HT-29 (cell line): ENCODE results near the gene RRAS2. TPM values are rescaled to one million over a fixed set of nuclear protein-coding genes. Genes with fewer than 3 reads are reported as not detected.
"Not testable (repeated sequence)": the region's sequence is repeated elsewhere in the genome, so short reads cannot be mapped to it uniquely, and the experiment has no call there.

Experiments used
- DNase-seq: peaks from one replicate; pipeline ENCODE4 v3.0.0-alpha.2; 2015; ENCODE audit warnings: low spot score
- total RNA-seq: library from RNA; depleted of rRNA; stranded (reverse); fragments of >200 nt; shearing (Covaris generic); gene quantifications from 2 replicates; pipeline ENCODE4 v1.2.3, GENCODE V29; 2014

RRAS2 gene
- total RNA-seq, 1 experiment from 2014 or later = 78.3 TPM

DNA sequence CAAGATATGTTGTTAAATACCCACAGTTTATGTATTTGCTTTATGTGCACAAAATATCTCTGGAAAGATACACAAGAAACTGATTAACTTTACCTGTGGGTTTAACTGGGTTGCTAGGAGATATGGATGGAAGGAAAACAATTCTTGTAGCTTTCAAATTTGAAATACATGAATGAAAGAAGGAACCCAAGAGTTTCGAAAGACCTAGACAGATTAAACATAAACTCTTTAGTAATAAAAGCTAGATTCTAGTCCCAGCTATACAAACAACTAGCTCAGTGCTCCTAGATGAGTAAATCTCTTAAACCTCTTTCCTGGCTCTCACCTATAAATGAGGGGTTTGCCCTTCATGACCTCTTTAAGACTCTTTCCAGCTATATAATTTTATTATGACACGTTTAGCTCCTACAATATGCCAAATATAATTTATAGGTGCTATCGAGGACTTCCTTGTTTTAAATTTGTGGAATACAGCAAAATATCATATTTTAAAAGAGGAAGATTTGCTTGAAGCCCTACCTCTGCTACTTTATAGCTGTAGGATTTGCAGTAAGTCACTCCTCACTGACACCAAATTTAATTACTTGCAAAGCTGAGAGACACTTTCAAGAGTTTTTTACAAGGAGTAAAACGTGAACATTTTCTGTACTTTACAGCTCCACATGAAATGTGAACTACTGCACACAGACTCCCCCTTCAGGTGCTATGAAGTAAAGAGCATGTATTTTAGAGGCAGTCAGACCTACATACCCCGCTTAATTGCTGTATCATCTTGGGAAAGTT, 50.7 kb downstream of the RRAS2 start:
- peak; percentile 62 for DNase-seq

DNA sequence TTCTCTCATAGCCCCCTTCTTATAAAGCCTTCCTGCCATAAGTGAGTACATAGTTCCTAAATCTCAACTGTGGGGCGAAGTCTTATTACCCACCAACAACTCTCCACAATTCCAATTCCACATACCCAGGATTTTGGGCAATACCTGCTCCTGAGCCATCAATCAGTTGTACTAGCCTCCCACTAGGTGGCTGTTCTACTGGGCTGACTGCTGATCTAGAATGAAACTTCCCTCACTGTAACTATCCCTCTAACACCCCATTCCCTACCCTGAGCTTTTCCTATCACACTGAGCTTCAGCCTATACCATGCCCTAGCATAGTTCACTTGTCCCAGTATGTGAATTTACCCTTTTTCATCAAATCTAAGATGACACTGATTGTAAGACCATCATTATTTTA, 52.5 kb downstream of the RRAS2 start:
- no peak for DNase-seq

DNA sequence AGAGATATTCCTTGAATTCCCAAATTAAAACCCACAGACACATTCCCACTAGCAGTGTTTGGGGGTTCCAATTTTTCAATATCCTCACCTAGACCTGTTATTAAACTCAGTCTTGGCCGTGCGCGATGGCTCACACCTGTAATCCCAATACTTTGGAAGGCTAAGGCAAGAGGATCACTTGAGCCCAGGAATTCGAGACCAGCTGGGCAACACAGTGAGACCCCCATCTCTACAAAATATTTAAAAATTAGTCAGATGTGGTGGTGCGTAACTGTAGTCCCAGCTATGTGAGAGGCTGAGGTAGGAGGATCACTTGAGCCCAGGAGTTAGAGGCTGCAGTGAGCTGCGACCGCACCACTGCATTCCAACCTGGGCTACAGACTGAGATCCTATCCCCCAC, 53.3 kb downstream of the RRAS2 start:
- DNase-seq = no peak

DNA sequence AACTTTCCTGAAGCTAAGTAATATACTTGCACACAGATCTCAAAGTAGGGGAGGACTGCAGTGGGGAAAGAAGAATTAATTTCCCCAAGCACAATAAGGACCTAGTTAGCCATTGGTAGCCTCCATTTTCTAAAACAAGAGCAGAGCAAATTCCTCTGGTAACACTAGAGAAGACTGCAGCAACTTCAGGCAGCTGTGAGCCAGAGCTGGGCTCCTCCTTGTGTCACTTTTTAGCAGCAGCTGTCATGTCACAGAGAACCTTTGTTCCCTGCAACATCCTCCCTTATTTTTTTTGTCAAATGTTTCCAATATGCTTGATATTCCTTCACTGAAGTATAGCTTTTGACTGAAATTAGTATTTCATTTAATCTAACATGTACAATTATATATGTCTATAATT, 54.4 kb downstream of the RRAS2 start:
- no peak for DNase-seq

DNA sequence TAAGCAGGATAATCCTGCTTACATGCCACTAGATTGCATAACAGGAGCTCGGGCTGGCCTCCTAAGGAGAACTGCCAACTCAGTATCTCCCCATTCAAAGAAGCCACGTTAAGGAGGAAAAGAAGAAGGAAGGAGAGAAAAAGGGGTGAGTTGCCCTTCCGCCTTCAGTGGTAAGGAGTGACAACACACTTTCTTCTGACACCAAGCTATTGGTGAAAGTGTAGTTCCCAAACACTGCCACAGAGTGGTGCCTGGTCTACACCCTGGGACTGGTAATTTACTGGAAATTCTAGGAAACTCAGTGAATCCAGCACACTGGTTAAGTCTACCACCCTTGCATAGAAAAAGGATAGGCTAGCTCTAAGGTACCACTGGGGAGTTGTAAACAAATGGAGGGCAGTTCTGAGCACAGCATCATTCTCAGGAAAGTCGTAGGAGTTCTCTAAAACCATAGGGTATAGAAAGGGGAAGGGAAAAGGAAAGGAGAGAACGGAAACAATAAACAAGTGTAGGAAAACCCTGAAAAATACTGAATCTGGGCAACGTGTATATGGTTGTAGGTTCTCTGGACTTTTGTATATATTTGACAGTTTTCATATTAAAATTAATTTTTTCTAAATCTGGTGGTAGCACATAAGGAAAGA, 58.2 kb downstream of the RRAS2 start:
- peak; percentile 82 for DNase-seq

DNA sequence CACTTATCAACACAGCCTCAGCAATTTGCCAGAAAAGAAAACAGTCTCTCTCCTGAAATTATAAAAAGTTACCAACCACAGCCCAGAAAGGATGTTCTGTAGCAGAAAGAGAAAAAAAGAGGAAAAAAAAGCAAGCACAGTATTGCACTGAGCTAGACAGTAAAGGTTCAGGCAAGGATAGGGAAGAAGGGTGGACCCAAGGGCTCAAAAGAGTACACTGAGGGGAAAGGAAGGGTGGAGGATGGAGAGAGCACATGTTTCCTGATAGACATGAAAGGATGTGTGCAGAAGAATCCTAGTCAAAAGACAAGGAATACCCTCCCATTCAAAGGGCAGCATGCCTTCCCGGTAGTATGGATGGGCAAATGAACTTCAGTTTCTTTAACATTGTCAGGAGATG, 59.1 kb downstream of the RRAS2 start:
- DNase-seq = no peak

DNA sequence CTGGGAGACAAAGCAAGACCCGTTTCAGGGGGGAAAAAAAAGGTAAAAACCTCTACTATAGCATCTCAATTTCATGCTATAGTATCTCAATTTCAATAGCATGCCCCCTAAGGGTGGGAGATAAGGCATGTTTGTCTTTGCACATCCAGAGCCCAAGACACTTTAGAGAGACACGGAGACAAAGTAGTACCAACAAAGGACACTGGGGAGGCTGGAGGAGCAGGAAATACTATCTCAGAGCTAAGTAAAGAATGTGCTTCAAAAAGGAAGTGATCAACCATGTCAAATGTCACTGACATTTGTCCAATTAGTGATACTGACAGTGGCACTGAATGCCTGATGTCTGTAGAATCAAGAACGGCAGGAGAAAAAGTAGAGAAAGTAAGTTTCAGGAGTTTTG, 68.6 kb downstream of the RRAS2 start:
- DNase-seq = no peak

DNA sequence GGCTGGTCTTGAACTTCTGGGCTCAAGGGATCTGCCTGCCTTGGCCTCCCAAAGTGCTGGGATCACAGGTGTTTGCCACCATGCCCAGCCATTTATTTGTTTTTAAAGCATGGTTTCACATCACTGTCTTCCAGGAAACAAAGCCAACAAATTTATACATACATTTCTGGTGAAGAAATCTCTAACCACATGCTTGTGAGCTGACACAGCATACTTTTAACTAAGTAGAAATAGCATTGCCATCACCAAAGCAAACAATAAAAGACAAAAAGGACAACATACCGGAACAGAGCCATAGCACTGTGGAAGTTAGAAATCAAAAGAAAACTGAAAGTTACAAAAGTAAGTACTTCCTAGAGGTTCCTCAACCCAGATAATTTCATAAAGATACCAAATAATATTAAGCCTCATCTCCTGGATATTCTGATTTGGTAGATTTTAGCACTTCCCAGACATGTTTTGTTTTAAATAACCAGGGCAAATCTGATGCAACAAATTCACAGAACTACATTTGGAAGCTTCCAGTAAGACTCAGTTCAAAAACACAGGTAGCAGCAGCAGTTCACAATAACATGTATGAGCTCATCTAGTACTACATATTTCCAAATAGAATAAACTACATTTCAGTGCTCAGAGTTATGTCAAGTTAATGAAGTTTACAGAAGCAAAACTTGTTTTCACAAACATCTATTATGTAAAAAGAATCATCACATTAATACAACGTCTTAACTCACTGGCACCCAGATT, 70.6 kb downstream of the RRAS2 start:
- no peak for DNase-seq

DNA sequence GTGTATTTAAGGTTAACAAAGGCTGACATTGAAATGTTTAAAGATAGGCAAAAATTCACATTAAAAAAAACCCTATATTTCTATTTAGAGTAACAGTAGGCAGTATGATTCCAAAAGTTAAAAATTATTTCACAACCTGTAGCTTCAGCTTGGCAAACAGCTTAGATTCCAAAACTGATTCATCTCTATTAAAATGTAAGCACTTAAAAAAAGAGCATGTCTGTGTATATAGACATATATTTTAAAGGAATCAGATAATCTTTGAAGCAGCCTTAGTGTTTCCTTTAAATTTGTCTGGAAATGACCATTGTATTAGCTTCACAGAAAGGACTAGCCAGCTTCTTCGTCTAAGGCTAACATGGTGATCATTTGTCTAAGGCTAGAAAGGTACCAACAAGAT, 80.1 kb downstream of the RRAS2 start:
- not testable (repeated sequence) for DNase-seq

DNA sequence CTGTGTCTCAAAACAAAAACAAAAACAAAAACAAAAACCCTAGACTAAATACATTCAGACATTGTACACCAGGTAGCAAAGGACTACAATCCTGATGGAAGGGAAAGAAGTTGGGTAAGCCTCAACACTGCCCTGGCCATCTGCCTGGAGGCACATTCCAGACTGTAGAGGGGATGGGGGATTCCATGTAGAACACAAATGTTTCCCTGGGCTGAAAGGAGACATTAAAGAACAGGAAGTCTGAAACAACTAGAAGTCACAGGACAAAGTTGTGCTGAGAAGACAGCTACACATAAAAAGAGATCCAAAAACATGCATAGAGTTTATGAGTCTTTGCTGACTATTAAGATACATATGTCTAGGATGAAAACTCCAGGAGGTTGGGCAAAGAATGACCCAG, 83.9 kb downstream of the RRAS2 start:
- no peak for DNase-seq

DNA sequence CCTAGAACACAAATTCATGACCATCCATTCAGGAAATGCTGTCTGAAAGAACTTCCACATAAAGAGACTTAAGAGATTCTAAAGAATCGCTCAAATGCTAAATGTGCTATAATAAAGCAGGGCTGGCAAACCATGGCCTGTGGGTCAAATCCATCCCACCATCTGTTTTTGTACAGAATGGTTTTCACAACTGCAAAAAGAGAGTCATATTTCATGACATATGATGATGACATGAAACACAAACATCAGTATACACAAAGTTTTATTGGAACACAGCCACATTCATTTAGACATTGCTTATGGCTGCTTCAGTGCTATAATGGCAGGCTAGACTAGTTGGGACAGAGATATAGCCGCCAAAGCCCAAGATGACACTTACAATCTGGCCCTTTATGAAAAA, 85.1 kb downstream of the RRAS2 start:
- no peak for DNase-seq

DNA sequence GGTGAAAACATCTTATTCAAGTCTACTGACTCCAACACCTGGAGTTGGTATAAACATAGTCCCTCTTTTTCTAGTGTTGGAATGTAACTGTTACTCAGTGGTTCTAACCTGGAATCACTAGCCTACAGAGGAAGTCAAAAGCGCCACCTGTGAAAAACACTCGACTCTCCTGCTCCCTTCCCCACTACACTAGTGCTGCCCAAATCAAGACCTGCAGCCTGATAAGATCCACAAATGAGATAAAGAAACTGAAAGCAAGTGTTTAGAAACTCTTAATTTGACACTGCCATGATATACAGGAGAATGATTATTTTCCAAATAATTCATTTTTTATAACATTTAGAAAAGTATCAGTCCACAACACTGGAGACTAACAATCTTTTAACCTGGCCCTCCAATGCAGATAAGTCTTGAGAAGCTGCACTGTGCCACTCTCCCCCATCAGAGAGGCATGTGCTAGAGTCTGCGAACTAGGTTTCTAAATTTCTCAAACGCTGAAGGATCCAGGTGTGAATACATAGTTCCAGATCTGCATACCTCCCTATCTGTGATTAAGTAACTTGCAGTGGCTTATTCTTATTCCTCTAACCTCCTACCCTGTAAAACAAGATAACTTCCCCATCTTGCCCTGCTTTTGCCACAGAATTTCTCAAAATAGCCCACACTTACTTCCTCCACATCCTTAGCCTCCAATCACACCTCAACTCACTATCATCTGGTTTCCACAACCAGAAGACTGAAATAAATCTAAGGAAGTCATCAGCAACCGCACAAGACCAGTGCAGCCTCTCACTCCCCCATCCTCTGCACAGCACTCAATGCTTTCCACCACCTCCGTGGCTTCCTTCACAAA, 88.1 kb downstream of the RRAS2 start:
- no peak for DNase-seq

DNA sequence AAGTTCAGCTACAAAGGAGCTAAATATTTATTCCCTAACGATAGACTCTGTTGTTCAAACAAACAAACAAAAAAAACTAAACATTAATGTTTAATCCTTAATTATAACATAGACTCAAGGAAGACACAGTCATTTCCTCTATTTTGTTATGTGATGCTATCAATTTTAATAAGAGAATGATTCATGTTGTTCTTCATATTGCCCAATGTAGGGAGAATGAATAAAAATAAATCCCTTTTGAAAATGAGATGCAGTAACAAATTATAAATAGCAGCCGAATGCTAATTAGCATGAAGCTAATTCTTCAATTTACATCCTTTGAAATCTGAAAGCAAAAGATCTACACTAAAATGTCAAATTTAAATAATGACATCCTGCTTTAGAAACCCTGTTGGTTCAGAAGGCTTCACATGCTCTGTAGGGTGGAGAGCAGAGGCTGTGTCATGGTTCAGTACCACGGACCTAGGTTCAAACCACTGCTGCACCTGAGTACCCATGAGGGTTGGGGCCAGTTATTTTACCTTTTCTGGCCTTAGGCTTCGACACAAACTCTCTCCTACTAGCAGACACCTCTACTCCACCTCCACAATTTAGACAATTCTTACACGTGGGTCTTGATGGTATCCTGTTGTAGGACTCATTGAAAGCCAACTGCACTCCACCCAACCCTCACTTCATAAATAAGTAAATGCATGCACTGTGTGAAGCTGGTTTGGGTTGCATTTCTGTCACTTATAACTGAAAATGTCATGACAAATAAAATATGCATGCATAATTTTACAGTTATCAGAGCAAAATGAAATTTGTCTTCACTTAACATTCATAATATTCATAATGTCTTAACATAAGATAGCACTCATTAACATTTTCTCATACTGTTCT, 89.0 kb downstream of the RRAS2 start:
- no peak for DNase-seq

DNA sequence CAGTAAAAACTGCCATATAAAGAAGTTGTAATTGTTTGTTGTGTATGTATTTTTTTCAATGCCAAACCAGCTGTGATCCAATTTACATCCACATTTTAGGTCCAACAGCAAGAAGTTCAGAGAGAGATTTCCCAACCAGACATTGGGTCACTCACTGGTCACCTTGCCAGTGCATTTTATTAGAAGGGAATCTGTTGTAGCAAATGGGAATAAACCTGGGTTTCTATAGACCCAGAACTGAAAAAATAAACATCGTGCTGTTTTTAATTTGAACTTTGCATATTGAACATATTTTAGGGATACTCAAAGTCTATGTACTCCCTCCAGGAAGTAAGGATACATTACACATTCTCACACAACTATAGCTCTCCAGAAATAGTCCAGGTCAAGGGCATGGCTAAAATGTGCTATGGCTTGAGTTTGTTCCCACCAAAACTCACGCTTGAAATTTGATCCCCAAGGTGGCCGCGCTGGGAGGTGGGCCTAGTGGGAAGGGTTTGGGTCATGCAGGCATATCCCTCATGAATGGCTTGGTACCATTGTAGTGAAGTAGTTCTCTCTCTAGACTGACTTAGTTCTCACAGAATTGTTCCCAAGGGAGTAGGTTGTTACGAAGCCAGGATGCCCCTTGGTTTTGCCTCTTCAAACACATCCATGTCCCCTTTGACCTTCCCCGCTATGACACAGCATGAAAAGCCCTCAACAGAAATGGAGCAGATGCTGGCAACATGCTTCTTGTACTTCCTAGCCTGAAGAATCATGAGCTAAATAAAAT, 90.9 kb downstream of the RRAS2 start:
- DNase-seq = no peak

DNA sequence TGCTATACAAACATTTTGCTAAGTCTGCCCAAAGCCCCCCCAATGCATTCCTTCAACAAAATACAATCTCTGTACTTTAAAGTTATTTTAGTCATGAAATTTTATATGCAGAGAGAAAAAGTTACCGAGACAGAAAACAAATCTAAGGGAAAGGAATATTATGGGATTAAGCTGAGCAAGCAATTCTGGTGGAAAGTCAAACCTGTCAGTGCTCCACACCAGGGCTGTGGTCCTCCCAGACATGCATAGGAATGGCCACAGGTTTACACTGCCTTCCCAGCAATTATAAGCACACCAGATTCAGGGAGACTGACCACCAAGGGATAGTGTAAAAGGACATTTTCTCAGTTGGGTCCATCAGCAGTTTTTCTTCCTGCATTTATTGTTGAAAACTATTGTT, 92.4 kb downstream of the RRAS2 start:
- no peak for DNase-seq

DNA sequence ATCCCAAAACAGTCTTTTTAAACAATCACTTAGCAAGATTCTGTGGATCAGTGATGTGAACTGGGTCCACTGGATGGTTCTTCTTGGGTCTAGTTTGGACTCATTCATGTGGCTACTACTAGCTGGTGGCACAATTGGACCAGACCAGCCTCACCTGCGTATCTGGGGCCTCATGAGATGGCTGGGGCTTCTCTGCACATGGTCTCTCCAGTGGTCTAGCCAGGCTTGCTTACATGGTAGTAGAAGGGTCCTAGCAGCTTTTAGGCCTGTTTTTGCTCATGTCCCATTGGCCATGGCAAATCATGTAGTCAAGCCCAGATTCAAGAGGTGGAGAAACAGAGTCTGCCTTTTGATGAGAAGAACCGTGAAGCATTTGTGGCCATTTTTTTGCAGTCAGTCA, 94.0 kb downstream of the RRAS2 start:
- DNase-seq = no peak

DNA sequence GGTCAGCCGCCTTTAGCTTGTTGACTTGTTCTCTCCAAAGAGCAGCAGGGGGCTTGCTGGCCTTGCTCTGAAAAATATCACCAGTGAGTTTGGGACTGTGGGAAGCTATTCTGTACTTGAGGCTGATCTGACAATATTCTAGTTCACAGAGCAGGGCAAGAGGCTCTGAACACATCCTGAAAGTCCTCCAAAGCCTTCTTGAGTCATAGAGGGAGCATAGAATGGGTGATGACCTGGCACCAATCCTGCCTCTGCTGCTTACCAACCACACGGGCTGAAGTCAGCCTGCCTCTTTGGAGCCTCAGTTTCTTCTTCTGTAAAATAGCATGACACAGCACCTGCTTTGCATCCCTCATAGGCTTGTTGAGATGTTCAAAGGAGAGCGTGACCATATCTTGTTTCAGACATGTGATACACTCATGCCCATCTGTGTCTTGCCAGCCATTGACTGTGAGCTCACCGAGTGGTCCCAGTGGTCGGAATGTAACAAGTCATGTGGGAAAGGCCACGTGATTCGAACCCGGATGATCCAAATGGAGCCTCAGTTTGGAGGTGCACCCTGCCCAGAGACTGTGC, 96.6 kb downstream of the RRAS2 start:
- DNase-seq = no peak

DNA sequence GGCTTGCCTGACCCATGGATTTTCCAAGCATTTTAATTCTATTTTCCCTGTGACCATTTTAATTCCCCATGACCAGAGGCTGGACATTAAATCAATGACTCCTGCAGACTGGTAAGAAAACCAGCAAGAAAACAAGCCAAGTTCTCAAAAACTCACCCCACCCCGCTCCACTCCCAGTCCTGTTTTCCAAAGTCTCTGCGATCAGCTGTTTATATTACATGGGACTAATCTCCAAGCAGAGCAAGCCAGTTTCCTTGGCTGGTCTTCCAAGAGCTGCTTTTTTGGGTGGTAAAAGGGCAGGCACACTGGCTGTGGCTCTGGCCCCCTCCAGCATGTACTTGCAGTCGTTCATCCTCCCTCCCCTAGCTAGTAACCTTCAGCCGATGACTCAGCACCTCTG, 97.9 kb downstream of the RRAS2 start:
- DNase-seq = no peak

DNA sequence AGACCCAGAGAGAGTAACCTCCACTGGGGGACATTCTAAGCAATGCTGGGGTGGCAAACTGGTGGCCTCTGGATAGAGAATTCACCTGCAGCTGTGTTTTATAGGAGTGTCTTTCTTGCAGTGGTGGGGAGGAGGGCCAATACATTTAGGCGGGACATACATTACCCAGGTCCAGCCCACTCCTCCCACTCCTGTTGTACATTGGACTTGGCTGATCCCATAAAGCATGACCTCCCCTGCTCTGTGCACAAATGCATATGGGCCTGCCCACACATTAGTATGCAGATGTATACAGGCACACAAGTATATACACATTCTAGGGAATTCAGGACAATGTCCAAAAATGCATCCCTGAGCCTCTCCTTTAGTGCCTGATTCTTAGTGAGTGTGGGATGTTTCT, 99.1 kb downstream of the RRAS2 start:
- DNase-seq = no peak
